Lower leg skin (tissue), 4 donors: ENCODE data around the gene NCKAP5. TPM values are rescaled to one million over a fixed set of nuclear protein-coding genes. Genes with fewer than 3 reads are reported as not detected.

ENCODE experiments used
- DNase-seq, 2 donors: peaks; one replicate each; pipeline ENCODE4 v3.0.0-alpha.2; 2019; ENCODE audit warnings: low spot score in 2 of 2
- H3K4me3 ChIP-seq: fragments of 200-600 bp; sonication (generic); 2 replicates; pipeline ENCODE4 v1.5.1; 2017; ENCODE audit warnings: mild to moderate bottlenecking, low read depth; ENCODE audit not compliant: poor library complexity, severe bottlenecking
- CTCF ChIP-seq, 3 donors: fragments of 450-650 bp; IDR thresholded peaks; one replicate each; pipeline ENCODE4 v1.5.1; 2016; ENCODE audit warnings: antibody characterized with exemption in 3 of 3, mild to moderate bottlenecking in 3 of 3, moderate library complexity in 2 of 3
- POLR2A ChIP-seq, 2 donors: fragments of 450-650 bp; IDR thresholded peaks; one replicate each; pipeline ENCODE4 v1.6.1; 2016 to 2017; ENCODE audit warnings: antibody characterized with exemption in 2 of 2, mild to moderate bottlenecking in 1 of 2, moderate library complexity in 1 of 2
- WGBS, 2 donors: methylation state at CpG; one replicate each; pipeline ENCODE4 v1.1.5; 2018; 5-methylcytosine and 5-hydroxymethylcytosine counted together
- intact Hi-C: fragments of 100-400 bp; cut with DNase I; formaldehyde crosslinking; loops from one replicate; pipeline ENCODE4 v1.15.0; 2023; ENCODE audit warnings: low total_unique reads
- total RNA-seq, 4 donors: library from RNA; depleted of rRNA; stranded (reverse); fragments of >200 nt; gene quantifications; one replicate each; pipeline ENCODE4 v1.1.0, GENCODE V29; 2016

The NCKAP5 gene
- total RNA-seq, 4 donors from 2014 or later, result 2.0 to 5.1 (median 3.6) TPM

DNA sequence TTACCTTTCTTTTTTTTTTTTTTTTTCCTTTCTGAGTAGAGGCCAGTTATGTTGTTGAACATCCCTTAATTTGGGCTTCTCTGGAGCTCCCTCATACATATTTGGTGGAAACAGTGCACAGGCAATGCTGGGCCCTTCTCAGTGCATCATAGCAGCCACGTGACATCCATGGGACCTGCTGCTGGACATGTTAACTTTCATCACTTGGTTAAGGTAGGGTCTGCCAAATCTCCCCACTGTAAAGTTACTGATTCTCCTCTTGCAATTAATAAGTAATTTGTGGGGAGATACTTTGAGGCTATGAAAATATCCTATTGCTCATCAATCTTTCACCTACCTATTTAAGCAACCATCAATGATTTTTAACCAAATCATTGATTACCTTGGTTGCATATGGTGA is 686.7 kb downstream of the NCKAP5 start:
- intact Hi-C loops, result loop anchor here (5.0 kb wide), 1 partner anchor 1124 kb away; no protein-coding TSS in a partner anchor
- no peak for DNase-seq
- no peak overlapping the region for H3K4me3 ChIP-seq
- TF ChIP-seq POLR2A (IDR thresholded peaks at IDR 0.05) (no peak), CTCF (IDR thresholded peaks at IDR 0.05) (no peak)
- WGBS, 2 donors, result 94 to 95% methylated on average over 1 of the region's 1 CpG

DNA sequence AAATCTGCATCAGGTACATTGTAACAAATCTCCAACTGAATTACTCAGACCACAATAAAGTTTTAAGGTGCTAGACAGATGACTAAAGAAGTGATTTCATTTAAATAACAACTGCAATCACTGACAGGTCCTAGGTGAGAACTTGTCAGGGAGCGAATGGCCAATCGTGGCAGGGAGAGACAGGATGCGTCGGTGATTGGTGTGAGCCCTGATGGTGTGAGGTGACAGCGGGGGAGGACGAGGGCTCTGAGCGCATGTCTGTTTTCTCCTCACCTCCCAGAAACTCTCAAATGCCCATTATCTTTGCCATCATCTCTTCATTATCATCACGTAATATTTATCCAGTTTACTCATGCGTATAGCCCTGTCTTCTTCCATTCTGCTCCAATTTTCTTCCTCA is 690.3 kb downstream of the NCKAP5 start:
- 90 to 91% methylated on average over 9 of the region's 9 CpGs for WGBS, 2 donors
- intact Hi-C loops, result no loop called here
- DNase-seq, result no peak
- no peak for TF ChIP-seq POLR2A (IDR thresholded peaks at IDR 0.05)
- no peak for TF ChIP-seq CTCF (IDR thresholded peaks at IDR 0.05)
- H3K4me3 ChIP-seq, result no peak overlapping the region

DNA sequence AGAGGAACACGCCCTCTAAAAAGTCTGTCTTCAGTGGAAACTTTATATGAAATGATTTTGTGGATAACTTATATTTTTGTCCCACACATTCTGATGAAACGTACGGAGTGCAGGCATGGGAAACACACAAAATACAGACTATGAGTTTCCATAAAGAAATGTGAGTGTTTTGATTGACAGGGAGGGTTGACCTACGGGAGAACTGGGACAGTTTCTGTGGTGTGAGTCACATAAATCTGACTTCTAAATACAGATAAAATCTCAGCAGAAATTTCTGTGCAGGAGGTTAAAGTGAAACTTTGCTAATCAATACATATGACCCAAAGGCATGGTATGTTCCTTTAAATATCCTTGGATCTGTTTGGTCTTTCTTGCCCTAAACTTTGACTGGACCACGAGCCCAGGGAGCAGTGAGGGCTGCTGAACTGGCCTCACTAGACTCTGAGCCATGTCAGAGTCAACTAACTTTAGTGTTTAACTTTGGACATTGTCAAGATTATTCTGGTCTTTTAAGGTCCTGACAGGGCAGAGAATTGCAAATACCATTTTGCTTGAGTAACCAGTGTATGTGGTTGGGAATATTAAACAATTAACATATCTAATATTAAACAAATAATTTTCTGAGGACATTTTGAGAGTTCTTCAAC is 691.4 kb downstream of the NCKAP5 start:
- H3K4me3 ChIP-seq, result no peak overlapping the region
- 83% methylated on average over 5 of the region's 5 CpGs for WGBS, 2 donors
- no peak for DNase-seq
- intact Hi-C loops, result no loop called here
- TF ChIP-seq POLR2A (IDR thresholded peaks at IDR 0.05), result no peak
- no peak for TF ChIP-seq CTCF (IDR thresholded peaks at IDR 0.05)

GRCh38 chr2:132875193-132875592 is 693.1 kb downstream of the NCKAP5 start:
- no peak for DNase-seq
- 89 to 90% methylated on average over 3 of the region's 3 CpGs for WGBS, 2 donors
- TF ChIP-seq CTCF (IDR thresholded peaks at IDR 0.05), result no peak
- no peak overlapping the region for H3K4me3 ChIP-seq
- intact Hi-C loops, result no loop called here

- H3K4me3 ChIP-seq, result no peak overlapping the region
- WGBS, 2 donors, result 91 to 95% methylated on average over 4 of the region's 4 CpGs
- intact Hi-C loops, result no loop called here
- TF ChIP-seq CTCF (IDR thresholded peaks at IDR 0.05), result no peak
- no peak for TF ChIP-seq POLR2A (IDR thresholded peaks at IDR 0.05)
- no peak for DNase-seq
These were observed 694.5 kb downstream of the NCKAP5 start for GRCh38 chr2:132873738-132874137.

DNA sequence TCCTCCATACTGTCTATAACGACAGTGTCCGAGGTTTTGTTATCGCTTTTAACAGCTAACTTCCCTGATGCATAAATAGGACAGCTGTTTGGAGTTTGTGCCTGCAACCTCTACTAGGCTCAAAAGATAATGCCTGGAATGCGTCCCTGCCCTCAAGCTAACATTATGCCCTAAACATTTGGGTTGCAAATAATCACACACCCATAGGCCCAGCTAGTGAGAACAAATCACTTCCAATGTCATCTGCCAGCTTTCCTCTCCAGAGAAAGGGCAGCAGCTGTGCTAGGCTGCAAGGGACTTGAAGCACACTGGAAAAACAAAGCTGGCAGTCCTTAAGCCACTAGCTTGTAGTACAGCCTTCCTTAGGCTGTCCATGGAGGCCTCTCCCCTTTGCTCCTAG is 696.4 kb downstream of the NCKAP5 start:
- intact Hi-C loops, result no loop called here
- WGBS, 2 donors, result 64 to 77% methylated on average over 4 of the region's 4 CpGs
- no peak overlapping the region for H3K4me3 ChIP-seq
- no peak for DNase-seq
- TF ChIP-seq CTCF (IDR thresholded peaks at IDR 0.05), result no peak
- no peak for TF ChIP-seq POLR2A (IDR thresholded peaks at IDR 0.05)
